Measurements from ENCODE around the gene LRRC28. TPM values are rescaled to one million over a fixed set of nuclear protein-coding genes. Genes with fewer than 3 reads are reported as not detected.

LRRC28 gene
- total RNA-seq, 1 donor from 2014 or later = 26.9 TPM

- peaks cover 16% of the 10 kb centered on the region for H3K4me1 Mint-ChIP-seq (ENCODE audit: unreplicated experiment)
- no peak for DNase-seq (ENCODE audit: extremely low spot score, unreplicated experiment)
- H3K27ac Mint-ChIP-seq = no peak overlapping the region
- TF ChIP-seq CTCF (conservative IDR thresholded peaks at IDR 0.05) = no peak
- H3K36me3 Mint-ChIP-seq = no peaks in the 10 kb centered on the region
- H3K27me3 Mint-ChIP-seq = no peaks in the 10 kb centered on the region
- no peak overlapping the region for H3K4me3 Mint-ChIP-seq
- no peaks in the 10 kb centered on the region for H3K9me3 Mint-ChIP-seq
Observed at GRCh38 chr15:99404454-99404853, 153.2 kb downstream of the LRRC28 start.

- Mint-ChIP-seq H3K4me1 (ENCODE audit: unreplicated experiment) (peaks cover 14% of the 10 kb centered on the region), H3K9me3 (no peaks in the 10 kb centered on the region), H3K27ac (no peak overlapping the region), H3K36me3 (no peaks in the 10 kb centered on the region), H3K4me3 (no peak overlapping the region), H3K27me3 (no peaks in the 10 kb centered on the region)
- no peak for DNase-seq (ENCODE audit: extremely low spot score, unreplicated experiment)
- no peak for TF ChIP-seq CTCF (conservative IDR thresholded peaks at IDR 0.05)
Observed at GRCh38 chr15:99406120-99406519, 154.8 kb downstream of the LRRC28 start.

GRCh38 chr15:99406716-99407487 lies 155.6 kb downstream of the LRRC28 start:
- TF ChIP-seq CTCF (conservative IDR thresholded peaks at IDR 0.05) = no peak
- Mint-ChIP-seq H3K27ac (no peak overlapping the region), H3K4me1 (ENCODE audit: unreplicated experiment) (peaks cover 6% of the 10 kb centered on the region), H3K9me3 (no peaks in the 10 kb centered on the region), H3K36me3 (no peaks in the 10 kb centered on the region), H3K4me3 (no peak overlapping the region), H3K27me3 (no peaks in the 10 kb centered on the region)
- DNase-seq (ENCODE audit: extremely low spot score, unreplicated experiment) = no peak

- no peak overlapping the region for H3K27ac Mint-ChIP-seq
- H3K4me1 Mint-ChIP-seq (ENCODE audit: unreplicated experiment) = no peaks in the 10 kb centered on the region
- no peaks in the 10 kb centered on the region for H3K36me3 Mint-ChIP-seq
- DNase-seq (ENCODE audit: extremely low spot score, unreplicated experiment) = no peak
- H3K27me3 Mint-ChIP-seq = no peaks in the 10 kb centered on the region
- TF ChIP-seq CTCF (conservative IDR thresholded peaks at IDR 0.05) = no peak
- H3K9me3 Mint-ChIP-seq = no peaks in the 10 kb centered on the region
- no peak overlapping the region for H3K4me3 Mint-ChIP-seq
Observed at GRCh38 chr15:99407716-99408115, 156.4 kb downstream of the LRRC28 start.

GRCh38 chr15:99408236-99409096 lies 157.2 kb downstream of the LRRC28 start:
- no peak overlapping the region for H3K4me3 Mint-ChIP-seq
- no peaks in the 10 kb centered on the region for H3K27me3 Mint-ChIP-seq
- no peaks in the 10 kb centered on the region for H3K36me3 Mint-ChIP-seq
- H3K4me1 Mint-ChIP-seq (ENCODE audit: unreplicated experiment) = no peaks in the 10 kb centered on the region
- no peak for DNase-seq (ENCODE audit: extremely low spot score, unreplicated experiment)
- no peaks in the 10 kb centered on the region for H3K9me3 Mint-ChIP-seq
- no peak overlapping the region for H3K27ac Mint-ChIP-seq
- no peak for TF ChIP-seq CTCF (conservative IDR thresholded peaks at IDR 0.05)

Data from type B pancreatic cell (in vitro differentiated cells).